GM21786 (cell line): Measurements from ENCODE around the gene ALLC.
"Not testable (repeated sequence)": the region's sequence is repeated elsewhere in the genome, so short reads cannot be mapped to it uniquely, and the experiment has no call there.

ENCODE experiments used
- ATAC-seq: cut with Tn5 transposase; IDR thresholded peaks from one replicate; pipeline ENCODE4 v1.9.1; 2021; ENCODE audit not compliant: unreplicated experiment

The ALLC gene

GRCh38 chr2:3657881-3658280 lies at the start of gene ALLC:
Gene ALLC (plus strand): TSS chr2:3658200. CDS start chr2:3671158, 12,958 bp downstream.
- ATAC-seq = no peak

GRCh38 chr2:3608373-3609278 lies 49.4 kb upstream of the ALLC start:
- peak; percentile 16 for ATAC-seq

GRCh38 chr2:3609279-3609673 lies 48.7 kb upstream of the ALLC start:
- peak; percentile 65 for ATAC-seq

GRCh38 chr2:3610415-3610814 lies 47.6 kb upstream of the ALLC start:
- no peak for ATAC-seq

- no peak for ATAC-seq
Measured at GRCh38 chr2:3610881-3611505, 47.0 kb upstream of the ALLC start.

- no peak for ATAC-seq
Measured at GRCh38 chr2:3611589-3611988, 46.4 kb upstream of the ALLC start.

- no peak for ATAC-seq
Measured at GRCh38 chr2:3612639-3613523, 45.1 kb upstream of the ALLC start.

- no peak for ATAC-seq
Measured at GRCh38 chr2:3613524-3613905, 44.5 kb upstream of the ALLC start.

GRCh38 chr2:3614743-3615142 lies 43.3 kb upstream of the ALLC start:
- ATAC-seq = not testable (repeated sequence)

GRCh38 chr2:3615541-3616200 lies 42.3 kb upstream of the ALLC start:
- not testable (repeated sequence) for ATAC-seq

GRCh38 chr2:3616435-3617197 lies 41.4 kb upstream of the ALLC start:
- ATAC-seq = not testable (repeated sequence)

- ATAC-seq = no peak
Measured at GRCh38 chr2:3617198-3617890, 40.7 kb upstream of the ALLC start.

GRCh38 chr2:3618367-3618766 lies 39.6 kb upstream of the ALLC start:
- no peak for ATAC-seq

GRCh38 chr2:3619033-3619432 lies 39.0 kb upstream of the ALLC start:
- ATAC-seq = no peak

- ATAC-seq = not testable (repeated sequence)
Measured at GRCh38 chr2:3619661-3620060, 38.3 kb upstream of the ALLC start.

- ATAC-seq = no peak
Measured at GRCh38 chr2:3620834-3621233, 37.2 kb upstream of the ALLC start.

GRCh38 chr2:3622967-3623366 lies 35.0 kb upstream of the ALLC start:
- ATAC-seq = no peak

- ATAC-seq = peak; percentile 77
Measured at GRCh38 chr2:3624059-3624794, 33.8 kb upstream of the ALLC start.

GRCh38 chr2:3625186-3625585 lies 32.8 kb upstream of the ALLC start:
- ATAC-seq = no peak
